ENCODE results near the gene ME1. TPM values are rescaled to one million over a fixed set of nuclear protein-coding genes. Genes with fewer than 3 reads are reported as not detected.

The ME1 gene
- total RNA-seq, 2 experiments from 2014 or later: 0.25 to 0.49 TPM

DNA sequence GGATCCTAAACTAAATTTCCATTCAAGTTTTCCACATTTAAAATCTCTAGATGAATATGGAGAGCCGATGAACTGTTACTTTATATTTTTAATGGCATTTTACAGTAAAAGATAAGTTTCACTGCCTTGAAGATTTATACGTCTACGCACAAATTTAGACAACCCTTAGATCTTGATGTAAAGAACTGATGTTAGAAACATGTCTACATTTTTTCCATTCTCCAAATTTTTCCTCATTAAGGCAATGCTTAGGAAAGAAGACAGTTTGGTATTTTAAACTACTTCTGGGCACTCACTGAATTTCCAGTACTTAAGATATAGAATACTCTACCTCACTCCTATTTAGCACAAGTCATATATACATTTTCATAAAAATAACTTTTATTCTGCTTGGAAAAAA, 45.4 kb downstream of the ME1 start:
- Mint-ChIP-seq H3K4me1 (ENCODE audit: low read depth) (no peaks in the 10 kb centered on the region), H3K4me3 (no peak overlapping the region), H3K27me3 (no peaks in the 10 kb centered on the region), H3K9me3 (no peaks in the 10 kb centered on the region), H3K27ac (no peak overlapping the region), H3K36me3 (ENCODE audit: low read depth) (no peaks in the 10 kb centered on the region)
- POLR2A ChIA-PET: no interaction called here
- CTCF ChIA-PET: no interaction called here
- ATAC-seq (no peak), DNase-seq (no peak)
- intact Hi-C loops (cut with micrococcal nuclease): no loop called here
- TF ChIP-seq, protein P1, sequence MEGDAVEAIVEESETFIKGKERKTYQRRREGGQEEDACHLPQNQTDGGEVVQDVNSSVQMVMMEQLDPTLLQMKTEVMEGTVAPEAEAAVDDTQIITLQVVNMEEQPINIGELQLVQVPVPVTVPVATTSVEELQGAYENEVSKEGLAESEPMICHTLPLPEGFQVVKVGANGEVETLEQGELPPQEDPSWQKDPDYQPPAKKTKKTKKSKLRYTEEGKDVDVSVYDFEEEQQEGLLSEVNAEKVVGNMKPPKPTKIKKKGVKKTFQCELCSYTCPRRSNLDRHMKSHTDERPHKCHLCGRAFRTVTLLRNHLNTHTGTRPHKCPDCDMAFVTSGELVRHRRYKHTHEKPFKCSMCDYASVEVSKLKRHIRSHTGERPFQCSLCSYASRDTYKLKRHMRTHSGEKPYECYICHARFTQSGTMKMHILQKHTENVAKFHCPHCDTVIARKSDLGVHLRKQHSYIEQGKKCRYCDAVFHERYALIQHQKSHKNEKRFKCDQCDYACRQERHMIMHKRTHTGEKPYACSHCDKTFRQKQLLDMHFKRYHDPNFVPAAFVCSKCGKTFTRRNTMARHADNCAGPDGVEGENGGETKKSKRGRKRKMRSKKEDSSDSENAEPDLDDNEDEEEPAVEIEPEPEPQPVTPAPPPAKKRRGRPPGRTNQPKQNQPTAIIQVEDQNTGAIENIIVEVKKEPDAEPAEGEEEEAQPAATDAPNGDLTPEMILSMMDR (IDR thresholded peaks at IDR 0.05): no peak

DNA sequence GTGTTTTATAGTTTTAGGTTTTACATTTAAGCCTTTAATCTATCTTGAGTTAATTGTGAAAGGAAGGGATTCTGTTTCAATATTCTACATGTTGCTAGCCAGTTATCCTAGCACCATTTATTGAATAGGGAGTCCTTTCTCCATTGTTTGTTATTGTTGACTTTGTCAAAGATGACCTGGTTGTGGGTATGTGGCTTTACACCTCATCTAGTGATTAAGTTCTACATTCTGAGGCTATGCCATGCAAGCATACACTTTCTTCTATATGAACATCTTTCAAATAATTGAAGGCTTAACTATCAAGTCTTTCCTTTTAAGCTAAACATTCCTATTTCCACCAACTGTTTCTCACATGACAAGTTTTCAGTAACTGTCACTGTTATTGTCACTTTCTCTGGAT, 46.1 kb downstream of the ME1 start:
- ATAC-seq (no peak), DNase-seq (no peak)
- H3K27me3 Mint-ChIP-seq: no peaks in the 10 kb centered on the region
- intact Hi-C loops (cut with micrococcal nuclease): no loop called here
- TF ChIP-seq, protein P1 (IDR thresholded peaks at IDR 0.05): no peak
- ChIA-PET CTCF (no interaction called here), POLR2A (no interaction called here)
- no peaks in the 10 kb centered on the region for H3K4me1 Mint-ChIP-seq (ENCODE audit: low read depth)
- no peaks in the 10 kb centered on the region for H3K36me3 Mint-ChIP-seq (ENCODE audit: low read depth)
- H3K4me3 Mint-ChIP-seq: no peak overlapping the region
- H3K9me3 Mint-ChIP-seq: no peaks in the 10 kb centered on the region
- H3K27ac Mint-ChIP-seq: no peak overlapping the region

DNA sequence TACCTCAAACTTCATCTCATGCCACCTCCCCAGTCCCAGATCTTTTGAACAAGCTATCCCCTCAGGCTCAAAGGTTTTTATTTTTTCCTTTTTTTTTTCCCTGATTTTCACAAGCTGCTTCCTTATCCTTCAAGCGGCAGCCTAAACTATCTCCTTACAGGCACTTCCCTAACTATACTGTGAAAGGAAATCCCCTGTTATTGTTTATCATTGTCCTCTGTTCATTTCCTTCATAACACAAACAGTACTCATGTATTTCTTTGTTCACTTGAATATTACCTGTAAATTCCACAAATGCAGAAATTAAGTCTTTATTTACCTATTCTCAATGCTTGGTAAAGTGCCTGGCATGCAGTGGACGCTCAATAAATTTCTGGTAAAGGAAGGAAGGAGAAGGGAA, 48.9 kb downstream of the ME1 start:
- H3K4me3 Mint-ChIP-seq: no peak overlapping the region
- no peaks in the 10 kb centered on the region for H3K27me3 Mint-ChIP-seq
- no peak for ATAC-seq
- H3K4me1 Mint-ChIP-seq (ENCODE audit: low read depth): no peaks in the 10 kb centered on the region
- TF ChIP-seq, protein P1 (IDR thresholded peaks at IDR 0.05): no peak
- intact Hi-C loops (cut with micrococcal nuclease): no loop called here
- no peak overlapping the region for H3K27ac Mint-ChIP-seq
- no peaks in the 10 kb centered on the region for H3K36me3 Mint-ChIP-seq (ENCODE audit: low read depth)
- DNase-seq: no peak
- ChIA-PET POLR2A (no interaction called here), CTCF (no interaction called here)
- no peaks in the 10 kb centered on the region for H3K9me3 Mint-ChIP-seq

DNA sequence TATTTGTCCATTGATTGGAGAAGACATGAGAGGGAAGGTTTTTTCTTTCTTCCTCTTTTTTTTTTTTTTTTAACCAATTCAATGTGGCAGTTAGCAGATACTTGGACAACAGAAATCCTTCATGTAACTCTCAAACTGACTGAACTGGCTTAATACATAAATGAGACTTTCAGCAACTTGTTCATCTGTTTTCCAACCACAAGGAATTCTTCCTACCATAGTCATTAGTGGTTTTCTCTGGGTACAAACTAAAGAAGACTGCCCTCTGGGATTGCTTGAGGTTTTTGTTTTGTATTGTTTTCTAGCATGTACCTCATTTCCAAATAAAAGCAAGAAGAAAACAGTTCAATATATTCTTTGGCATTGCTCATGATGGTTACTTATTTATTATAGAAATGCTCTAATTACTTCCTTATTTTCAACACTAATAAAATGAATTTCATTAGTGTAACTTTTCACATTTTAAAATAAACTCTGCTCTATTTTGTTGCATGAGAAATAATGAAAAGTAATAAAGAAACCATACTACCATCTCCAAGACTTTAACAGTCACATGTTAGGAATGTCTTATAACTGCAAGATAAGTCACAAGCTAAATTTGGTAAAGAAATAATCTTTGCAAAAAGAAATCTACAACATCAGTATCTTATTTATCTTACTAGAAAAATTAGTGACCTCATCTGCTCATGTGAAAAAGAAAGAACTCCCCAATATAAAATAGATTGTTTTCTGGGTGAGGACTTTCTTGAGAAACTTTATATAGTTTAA, 52.0 kb downstream of the ME1 start:
- Mint-ChIP-seq H3K4me3 (no peak overlapping the region), H3K36me3 (ENCODE audit: low read depth) (no peaks in the 10 kb centered on the region), H3K9me3 (no peaks in the 10 kb centered on the region), H3K27me3 (no peaks in the 10 kb centered on the region), H3K4me1 (ENCODE audit: low read depth) (no peaks in the 10 kb centered on the region), H3K27ac (no peak overlapping the region)
- ChIA-PET POLR2A (no interaction called here), CTCF (no interaction called here)
- TF ChIP-seq, protein P1 (IDR thresholded peaks at IDR 0.05): no peak
- ATAC-seq (no peak), DNase-seq (no peak)
- intact Hi-C loops (cut with micrococcal nuclease): no loop called here

DNA sequence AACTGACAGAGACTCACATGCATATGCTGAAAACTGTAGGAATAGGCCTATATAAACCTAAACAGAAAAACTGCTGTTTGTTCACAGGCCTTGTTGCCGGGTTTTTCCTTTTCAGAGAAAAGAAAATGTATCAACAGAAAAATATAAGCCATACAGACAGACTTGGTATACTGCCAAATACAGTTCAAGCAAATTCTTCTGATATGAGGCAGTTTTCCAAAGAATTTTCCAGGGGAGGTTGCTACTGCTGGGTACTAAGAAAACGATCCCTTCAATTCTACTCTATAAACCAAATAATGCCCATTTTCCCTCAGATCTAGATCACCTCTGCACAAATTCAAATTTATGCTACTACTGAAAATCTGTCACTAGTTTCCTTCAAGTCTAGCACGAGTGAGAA, 59.4 kb downstream of the ME1 start:
- DNase-seq: no peak
- POLR2A ChIA-PET: no interaction called here
- ATAC-seq: no peak
- intact Hi-C loops (cut with micrococcal nuclease): no loop called here
- no peaks in the 10 kb centered on the region for H3K9me3 Mint-ChIP-seq
- no peaks in the 10 kb centered on the region for H3K36me3 Mint-ChIP-seq (ENCODE audit: low read depth)
- no peaks in the 10 kb centered on the region for H3K4me1 Mint-ChIP-seq (ENCODE audit: low read depth)
- no peak overlapping the region for H3K27ac Mint-ChIP-seq
- H3K27me3 Mint-ChIP-seq: no peaks in the 10 kb centered on the region
- TF ChIP-seq, protein P1 (IDR thresholded peaks at IDR 0.05): no peak
- CTCF ChIA-PET: no interaction called here
- no peak overlapping the region for H3K4me3 Mint-ChIP-seq
